ENCODE measurements around the gene XCL1. TPM values are rescaled to one million over a fixed set of nuclear protein-coding genes. Genes with fewer than 3 reads are reported as not detected.

The XCL1 gene
- total RNA-seq, 1 experiment from 2014 or later: 0.26 TPM

DNA sequence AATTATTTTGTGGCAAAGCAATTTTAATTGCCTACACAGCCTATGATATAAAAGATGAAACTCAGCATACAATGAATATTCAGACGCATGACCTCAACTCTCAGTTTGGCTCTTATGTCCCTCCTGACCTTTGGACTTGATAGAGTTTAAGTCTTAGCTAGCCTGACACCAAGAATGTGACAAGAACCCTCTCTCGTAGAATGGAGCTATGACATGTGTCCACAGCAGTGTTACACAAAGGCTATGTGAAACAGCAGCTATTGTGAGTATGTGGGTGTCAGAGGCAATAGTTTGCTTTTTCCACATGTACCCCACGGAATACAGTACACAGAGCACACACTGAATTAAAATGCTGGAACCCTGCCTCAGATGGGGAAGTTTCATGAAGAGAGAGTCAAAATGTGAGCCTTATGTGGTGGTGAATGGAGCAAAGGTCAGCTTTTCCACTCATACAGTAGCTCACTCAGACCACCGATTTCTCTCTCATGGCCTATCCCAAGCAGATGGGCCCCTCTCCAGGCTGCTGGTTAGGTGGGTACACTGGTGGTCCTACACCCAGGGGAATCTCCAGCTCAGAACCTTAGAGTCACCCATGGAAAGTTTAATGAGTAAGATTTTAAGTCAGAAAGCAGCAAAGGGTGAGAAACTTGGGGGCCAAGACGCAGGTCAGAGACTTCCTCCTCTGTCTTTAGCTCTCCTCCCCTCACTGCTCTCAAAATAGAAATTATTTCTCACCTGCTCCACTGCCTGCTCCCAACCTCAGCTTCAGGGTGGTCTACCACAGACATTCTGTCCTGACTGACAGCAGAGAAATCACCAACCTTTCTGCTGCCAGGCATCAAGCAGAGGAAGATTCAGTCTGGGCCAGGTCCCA lies 22.5 kb upstream of the XCL1 start:
- no peaks in the 10 kb centered on the region for H3K9me3 ChIP-seq (ENCODE audit: control insufficient read depth, low read depth, low read length)
- no peak overlapping the region for H3K14ac ChIP-seq (ENCODE audit: insufficient read depth, low read length)
- Mint-ChIP-seq H3K4me1 (peaks cover 13% of the 10 kb centered on the region in 2 experiments), H3K27ac (no peak overlapping the region), H3K27me3 (ENCODE audit: low read depth) (no peaks in the 10 kb centered on the region), H3K4me3 (no peak overlapping the region), H3K9me3 (peaks cover 2% of the 10 kb centered on the region in 2 experiments; a peak in 3 of 5 replicates), H3K36me3 (ENCODE audit: insufficient read depth in 1 of 3, low read depth in 3 of 3) (no peaks in the 10 kb centered on the region)
- no peak overlapping the region for H4K91ac ChIP-seq (ENCODE audit: insufficient read length, low read depth, low read length)
- no peak overlapping the region for H2BK12ac ChIP-seq (ENCODE audit: insufficient read length, low read depth, low read length)
- no peak for DNase-seq
- H2BK120ac ChIP-seq (ENCODE audit: low read depth, low read length, poor library complexity, severe bottlenecking): no peak overlapping the region
- H2BK20ac ChIP-seq (ENCODE audit: low read depth, low read length, poor library complexity, severe bottlenecking): no peak overlapping the region
- TF ChIP-seq, protein P1, sequence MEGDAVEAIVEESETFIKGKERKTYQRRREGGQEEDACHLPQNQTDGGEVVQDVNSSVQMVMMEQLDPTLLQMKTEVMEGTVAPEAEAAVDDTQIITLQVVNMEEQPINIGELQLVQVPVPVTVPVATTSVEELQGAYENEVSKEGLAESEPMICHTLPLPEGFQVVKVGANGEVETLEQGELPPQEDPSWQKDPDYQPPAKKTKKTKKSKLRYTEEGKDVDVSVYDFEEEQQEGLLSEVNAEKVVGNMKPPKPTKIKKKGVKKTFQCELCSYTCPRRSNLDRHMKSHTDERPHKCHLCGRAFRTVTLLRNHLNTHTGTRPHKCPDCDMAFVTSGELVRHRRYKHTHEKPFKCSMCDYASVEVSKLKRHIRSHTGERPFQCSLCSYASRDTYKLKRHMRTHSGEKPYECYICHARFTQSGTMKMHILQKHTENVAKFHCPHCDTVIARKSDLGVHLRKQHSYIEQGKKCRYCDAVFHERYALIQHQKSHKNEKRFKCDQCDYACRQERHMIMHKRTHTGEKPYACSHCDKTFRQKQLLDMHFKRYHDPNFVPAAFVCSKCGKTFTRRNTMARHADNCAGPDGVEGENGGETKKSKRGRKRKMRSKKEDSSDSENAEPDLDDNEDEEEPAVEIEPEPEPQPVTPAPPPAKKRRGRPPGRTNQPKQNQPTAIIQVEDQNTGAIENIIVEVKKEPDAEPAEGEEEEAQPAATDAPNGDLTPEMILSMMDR (conservative IDR thresholded peaks at IDR 0.05): no peak
- H3K79me2 ChIP-seq (ENCODE audit: insufficient read depth, low read length): no peaks in the 10 kb centered on the region
- H2AFZ ChIP-seq (ENCODE audit: low read length): no peak overlapping the region
- H3K9ac ChIP-seq (ENCODE audit: extremely low read depth, insufficient read length, low read length): no peak overlapping the region
- H4K20me1 ChIP-seq (ENCODE audit: control insufficient read depth, insufficient read depth, insufficient read length): no peaks in the 10 kb centered on the region
- no peak overlapping the region for H4K8ac ChIP-seq (replicated peaks; ENCODE audit: insufficient read length, low read depth, low read length)
- no peak overlapping the region for H3K56ac ChIP-seq (ENCODE audit: insufficient read length, low read depth, low read length)
- no peak overlapping the region for H3K23ac ChIP-seq (ENCODE audit: insufficient read length, low read depth, low read length)
- no peaks in the 10 kb centered on the region for H3K27me3 ChIP-seq (ENCODE audit: insufficient read depth, low read length)
- no peak overlapping the region for H3T11ph ChIP-seq (ENCODE audit: low read length)
- WGBS (ENCODE audit: extremely low coverage, insufficient read length, low lambda C conversion rate): no CpG with 5 or more reads among the region's 5 CpGs
- H3K79me1 ChIP-seq (ENCODE audit: insufficient read depth, low read depth, low read length, poor library complexity, severe bottlenecking): no peaks in the 10 kb centered on the region
- H3K27ac ChIP-seq (ENCODE audit: insufficient read length, low read depth, low read length): no peak overlapping the region
- H3K4me1 ChIP-seq (ENCODE audit: insufficient read depth, low read length): no peaks in the 10 kb centered on the region; the same call in 1 of the 2 replicates
- H3K23me2 ChIP-seq (ENCODE audit: insufficient read length, low read depth, low read length, poor library complexity, severe bottlenecking): no peaks in the 10 kb centered on the region
- no peak overlapping the region for H2AK5ac ChIP-seq (ENCODE audit: insufficient read length, low read length)
- no peak overlapping the region for H2BK5ac ChIP-seq (ENCODE audit: insufficient read length, low read length)
- H3K4ac ChIP-seq (ENCODE audit: low read depth, low read length): no peak overlapping the region
- no peak overlapping the region for H3K4me2 ChIP-seq (ENCODE audit: insufficient read depth, insufficient read length, low read length)
- no peak overlapping the region for H2BK15ac ChIP-seq (ENCODE audit: low read depth, low read length)
- no peak overlapping the region for H4K5ac ChIP-seq (ENCODE audit: insufficient read length, low read depth, low read length)
- H3K18ac ChIP-seq (ENCODE audit: insufficient read length, low read depth, low read length): no peak overlapping the region
